ENCODE results near the gene DLGAP1.
"Not testable (repeated sequence)": the region's sequence is repeated elsewhere in the genome, so short reads cannot be mapped to it uniquely, and the experiment has no call there.

Gene DLGAP1

DNA sequence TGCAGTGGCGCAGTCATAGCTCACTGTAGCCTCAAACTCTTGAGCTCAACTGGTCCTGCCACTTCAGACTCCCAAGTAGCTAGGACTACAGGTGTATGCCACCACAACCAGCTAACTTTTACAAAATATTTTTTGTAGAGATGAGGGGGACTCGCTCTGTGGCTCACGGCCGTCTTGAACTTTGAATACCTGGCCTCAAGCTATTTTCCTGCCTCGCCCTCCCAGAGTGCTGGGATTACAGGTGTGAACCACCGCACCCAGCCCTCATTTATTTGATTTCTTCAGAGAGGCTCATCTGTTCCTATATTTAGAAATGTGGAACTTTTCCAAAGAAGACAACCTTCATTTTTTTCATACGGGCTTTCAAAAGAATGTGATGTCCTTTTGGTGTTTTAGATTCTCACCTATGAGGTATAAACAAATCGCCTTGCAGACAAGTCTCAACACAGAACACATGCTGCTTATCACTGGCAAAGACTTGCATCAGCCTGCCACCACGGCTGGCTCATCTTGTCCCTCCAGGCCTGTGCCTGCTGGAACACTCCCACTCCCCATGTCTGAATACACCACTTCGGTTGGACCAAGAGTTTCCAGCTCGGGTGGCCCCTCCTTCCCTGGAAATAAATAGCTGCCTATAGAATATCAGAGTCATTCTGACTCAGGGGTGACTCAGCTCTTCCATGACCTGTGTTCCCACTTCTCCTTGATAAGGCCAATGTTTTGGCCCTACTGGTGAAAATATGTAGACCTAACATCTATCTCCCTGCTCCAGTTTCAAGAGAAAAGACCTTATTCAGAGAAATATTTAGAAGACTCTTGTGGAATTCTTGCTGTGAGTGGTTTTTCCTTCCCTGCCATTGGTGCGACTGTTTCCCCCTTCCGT lies 802.5 kb downstream of the DLGAP1 start:
- Mint-ChIP-seq H3K4me1 (ENCODE audit: low read depth) (peaks cover 44% of the 10 kb centered on the region), H3K27ac (no peak overlapping the region), H3K9me3 (no peaks in the 10 kb centered on the region), H3K27me3 (ENCODE audit: low read depth) (no peaks in the 10 kb centered on the region), H3K4me3 (no peak overlapping the region), H3K36me3 (ENCODE audit: low read depth) (no peaks in the 10 kb centered on the region)
- DNase-seq (ENCODE audit: low spot score) = peak; percentile 87

DNA sequence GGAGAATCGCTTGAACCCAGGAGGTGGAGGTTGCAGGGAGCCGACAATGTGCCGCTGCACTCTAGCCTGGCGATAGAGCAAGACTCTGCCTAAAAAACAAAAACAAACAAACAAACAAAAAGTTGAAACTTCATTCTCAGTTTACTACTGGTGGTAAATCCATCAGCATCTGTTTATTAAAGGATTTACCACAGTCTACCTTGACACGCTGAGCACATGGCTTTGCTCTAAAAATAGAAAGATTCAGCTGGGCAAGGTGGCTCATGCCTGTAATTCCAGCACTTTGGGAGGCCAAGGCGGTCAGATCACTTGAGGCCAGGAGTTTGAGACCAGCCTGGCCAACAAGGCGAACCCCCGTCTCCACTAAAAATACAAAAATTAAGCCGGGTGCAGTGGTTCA lies 803.8 kb downstream of the DLGAP1 start:
- Mint-ChIP-seq H3K36me3 (ENCODE audit: low read depth) (no peaks in the 10 kb centered on the region), H3K27ac (no peak overlapping the region), H3K4me1 (ENCODE audit: low read depth) (peaks cover 42% of the 10 kb centered on the region), H3K27me3 (ENCODE audit: low read depth) (no peaks in the 10 kb centered on the region), H3K4me3 (no peak overlapping the region), H3K9me3 (no peaks in the 10 kb centered on the region)
- no peak for DNase-seq (ENCODE audit: low spot score)

DNA sequence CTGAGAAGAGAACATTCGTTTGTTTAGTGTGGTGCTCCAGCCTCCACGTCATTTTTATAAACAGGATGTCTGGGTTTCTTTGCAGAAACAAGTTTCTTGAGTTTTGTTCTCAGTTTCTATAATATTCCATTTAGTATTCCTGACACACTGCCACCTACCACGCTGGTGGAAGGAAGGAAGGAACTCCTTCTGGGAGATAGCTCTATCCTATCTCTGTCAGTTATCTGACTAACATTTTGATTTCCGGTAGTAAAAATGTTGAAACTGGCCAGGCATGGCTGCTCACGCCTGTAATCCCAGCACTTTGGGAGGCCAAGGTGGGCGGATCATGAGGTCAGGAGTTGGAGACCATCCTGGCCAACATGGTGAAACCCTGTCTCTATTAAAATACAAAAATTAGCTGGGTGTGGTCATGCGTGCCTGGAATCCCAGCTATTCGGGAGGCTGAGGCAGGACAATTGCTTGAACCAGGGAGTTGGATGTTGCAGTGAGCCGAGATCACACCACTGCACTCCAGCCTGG lies 804.5 kb downstream of the DLGAP1 start:
- H3K36me3 Mint-ChIP-seq (ENCODE audit: low read depth); H3K27me3 Mint-ChIP-seq (ENCODE audit: low read depth); H3K4me3 Mint-ChIP-seq; DNase-seq (ENCODE audit: low spot score); H3K9me3 Mint-ChIP-seq; H3K27ac Mint-ChIP-seq: not testable (repeated sequence)
- H3K4me1 Mint-ChIP-seq (ENCODE audit: low read depth) = peaks cover 44% of the 10 kb centered on the region

- Mint-ChIP-seq H3K36me3 (ENCODE audit: low read depth) (no peaks in the 10 kb centered on the region), H3K27ac (peak overlapping the region; percentile 80), H3K9me3 (no peaks in the 10 kb centered on the region), H3K27me3 (ENCODE audit: low read depth) (no peaks in the 10 kb centered on the region), H3K4me3 (no peak overlapping the region), H3K4me1 (ENCODE audit: low read depth) (peaks cover 40% of the 10 kb centered on the region)
- no peak for DNase-seq (ENCODE audit: low spot score)
These were observed 805.3 kb downstream of the DLGAP1 start for GRCh38 chr18:3649633-3650426.

GRCh38 chr18:3649135-3649632 lies 805.9 kb downstream of the DLGAP1 start:
- Mint-ChIP-seq H3K9me3 (no peaks in the 10 kb centered on the region), H3K27ac (no peak overlapping the region), H3K4me3 (no peak overlapping the region), H3K27me3 (ENCODE audit: low read depth) (no peaks in the 10 kb centered on the region), H3K4me1 (ENCODE audit: low read depth) (peaks cover 35% of the 10 kb centered on the region), H3K36me3 (ENCODE audit: low read depth) (no peaks in the 10 kb centered on the region)
- DNase-seq (ENCODE audit: low spot score) = no peak

DNA sequence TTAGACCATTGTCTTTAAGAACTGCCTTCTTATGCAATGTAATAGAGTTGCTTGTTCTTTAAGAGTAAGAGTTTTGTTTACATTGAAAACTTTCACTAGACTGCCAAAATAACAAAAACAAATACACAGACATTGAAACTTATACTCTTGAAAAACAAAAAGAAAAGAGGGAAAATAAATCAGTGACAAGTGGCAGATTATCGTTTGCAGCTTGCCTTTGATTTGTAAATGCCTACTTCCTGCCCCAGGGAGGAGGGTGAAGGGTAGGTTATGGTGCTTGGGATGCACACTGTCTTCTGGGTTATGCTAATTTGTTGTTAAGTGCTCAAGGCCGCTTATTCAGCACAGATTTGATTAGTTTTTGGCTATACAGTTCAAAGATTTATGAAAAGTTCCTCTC lies 806.5 kb downstream of the DLGAP1 start:
- H3K36me3 Mint-ChIP-seq (ENCODE audit: low read depth) = no peaks in the 10 kb centered on the region
- no peak for DNase-seq (ENCODE audit: low spot score)

GRCh38 chr18:3648200-3648599 lies 806.9 kb downstream of the DLGAP1 start:
- Mint-ChIP-seq H3K36me3 (ENCODE audit: low read depth) (no peaks in the 10 kb centered on the region), H3K27me3 (ENCODE audit: low read depth) (no peaks in the 10 kb centered on the region), H3K27ac (no peak overlapping the region), H3K4me1 (ENCODE audit: low read depth) (peaks cover 38% of the 10 kb centered on the region), H3K4me3 (no peak overlapping the region), H3K9me3 (no peaks in the 10 kb centered on the region)
- no peak for DNase-seq (ENCODE audit: low spot score)

More for the DNA sequence above, 806.5 kb downstream of the DLGAP1 start:
- H3K27me3 Mint-ChIP-seq (ENCODE audit: low read depth) = no peaks in the 10 kb centered on the region
- no peaks in the 10 kb centered on the region for H3K9me3 Mint-ChIP-seq
- peaks cover 39% of the 10 kb centered on the region for H3K4me1 Mint-ChIP-seq (ENCODE audit: low read depth)
- no peak overlapping the region for H3K27ac Mint-ChIP-seq
- no peak overlapping the region for H3K4me3 Mint-ChIP-seq

DNA sequence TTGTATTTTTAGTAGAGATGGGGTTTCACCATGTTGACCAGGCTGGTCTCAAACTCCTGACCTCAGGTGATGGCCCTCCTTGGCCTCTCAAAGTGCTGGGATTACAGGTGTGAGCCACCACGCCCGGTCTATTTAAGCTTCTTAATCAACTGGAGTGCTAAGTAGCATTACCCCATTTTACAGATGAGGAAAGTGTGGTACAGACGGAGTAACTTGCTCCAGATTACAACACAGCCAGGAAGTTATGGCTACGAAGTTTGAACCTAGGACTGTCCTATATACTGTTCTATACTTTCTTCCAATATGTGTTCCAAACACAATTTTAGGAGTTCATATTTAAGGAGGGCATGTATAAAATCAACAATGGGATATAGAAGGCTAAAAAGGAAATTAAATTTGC lies 807.5 kb downstream of the DLGAP1 start:
- Mint-ChIP-seq H3K9me3 (no peaks in the 10 kb centered on the region), H3K4me1 (ENCODE audit: low read depth) (peaks cover 33% of the 10 kb centered on the region), H3K27me3 (ENCODE audit: low read depth) (no peaks in the 10 kb centered on the region), H3K36me3 (ENCODE audit: low read depth) (no peaks in the 10 kb centered on the region), H3K27ac (no peak overlapping the region), H3K4me3 (no peak overlapping the region)
- no peak for DNase-seq (ENCODE audit: low spot score)

- H3K36me3 Mint-ChIP-seq (ENCODE audit: low read depth) = no peaks in the 10 kb centered on the region
- H3K4me1 Mint-ChIP-seq (ENCODE audit: low read depth) = peaks cover 30% of the 10 kb centered on the region
- no peak overlapping the region for H3K4me3 Mint-ChIP-seq
- no peak for DNase-seq (ENCODE audit: low spot score)
- H3K27me3 Mint-ChIP-seq (ENCODE audit: low read depth) = no peaks in the 10 kb centered on the region
- H3K9me3 Mint-ChIP-seq = no peaks in the 10 kb centered on the region
- H3K27ac Mint-ChIP-seq = no peak overlapping the region
These were observed 809.5 kb downstream of the DLGAP1 start for GRCh38 chr18:3645384-3646156.

- H3K4me3 Mint-ChIP-seq = no peak overlapping the region
- H3K36me3 Mint-ChIP-seq (ENCODE audit: low read depth) = no peaks in the 10 kb centered on the region
- DNase-seq (ENCODE audit: low spot score) = no peak
- H3K27ac Mint-ChIP-seq = no peak overlapping the region
- no peaks in the 10 kb centered on the region for H3K9me3 Mint-ChIP-seq
- peaks cover 2% of the 10 kb centered on the region for H3K4me1 Mint-ChIP-seq (ENCODE audit: low read depth)
- no peaks in the 10 kb centered on the region for H3K27me3 Mint-ChIP-seq (ENCODE audit: low read depth)
These were observed 820.7 kb downstream of the DLGAP1 start for GRCh38 chr18:3634250-3634939.

- peaks cover 2% of the 10 kb centered on the region for H3K4me1 Mint-ChIP-seq (ENCODE audit: low read depth)
- H3K36me3 Mint-ChIP-seq (ENCODE audit: low read depth) = no peaks in the 10 kb centered on the region
- no peak overlapping the region for H3K27ac Mint-ChIP-seq
- no peak for DNase-seq (ENCODE audit: low spot score)
- H3K27me3 Mint-ChIP-seq (ENCODE audit: low read depth) = no peaks in the 10 kb centered on the region
- no peak overlapping the region for H3K4me3 Mint-ChIP-seq
- H3K9me3 Mint-ChIP-seq = no peaks in the 10 kb centered on the region
These were observed 823.2 kb downstream of the DLGAP1 start for GRCh38 chr18:3631887-3632286.

- H3K36me3 Mint-ChIP-seq (ENCODE audit: low read depth) = no peaks in the 10 kb centered on the region
- peaks cover 21% of the 10 kb centered on the region for H3K4me1 Mint-ChIP-seq (ENCODE audit: low read depth)
- no peaks in the 10 kb centered on the region for H3K27me3 Mint-ChIP-seq (ENCODE audit: low read depth)
- no peak overlapping the region for H3K4me3 Mint-ChIP-seq
- no peaks in the 10 kb centered on the region for H3K9me3 Mint-ChIP-seq
- no peak for DNase-seq (ENCODE audit: low spot score)
- H3K27ac Mint-ChIP-seq = no peak overlapping the region
These were observed 828.1 kb downstream of the DLGAP1 start for GRCh38 chr18:3626929-3627458.

DNA sequence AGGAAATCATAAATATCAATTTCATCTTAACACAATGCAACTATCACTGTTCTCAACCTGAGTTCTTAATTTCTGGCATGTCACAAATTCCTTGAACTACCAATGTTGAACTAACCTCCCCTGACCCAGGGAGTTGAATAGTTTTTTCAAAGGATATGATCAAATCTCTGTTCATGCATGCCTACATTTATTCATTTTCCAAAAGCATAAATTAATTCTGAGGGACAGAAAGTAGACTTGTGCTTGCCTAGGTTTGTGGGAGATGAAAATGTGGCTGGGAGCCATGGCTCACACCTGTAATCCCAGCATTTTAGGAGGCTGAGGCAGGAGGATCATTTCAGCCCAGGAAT lies 829.4 kb downstream of the DLGAP1 start:
- H3K9me3 Mint-ChIP-seq = no peaks in the 10 kb centered on the region
- H3K4me1 Mint-ChIP-seq (ENCODE audit: low read depth) = peaks cover 22% of the 10 kb centered on the region
- H3K27me3 Mint-ChIP-seq (ENCODE audit: low read depth) = no peaks in the 10 kb centered on the region
- no peak for DNase-seq (ENCODE audit: low spot score)
- no peak overlapping the region for H3K4me3 Mint-ChIP-seq
- peak overlapping the region; percentile 26 for H3K27ac Mint-ChIP-seq
- no peaks in the 10 kb centered on the region for H3K36me3 Mint-ChIP-seq (ENCODE audit: low read depth)
